Endothelial cell of umbilical vein (primary cell): ENCODE data around the gene RPSA. TPM values are rescaled to one million over a fixed set of nuclear protein-coding genes. Genes with fewer than 3 reads are reported as not detected.

ENCODE experiments used
- BruUV-seq: library from RNA; stranded (reverse); fragments of 400-500 nt; replicated peaks from 2 replicates; lab custom pipeline; 2021; lab: Mats Ljungman, UMichigan
- CTCF ChIA-PET: fragments of 300-600, 350-600 bp; sonication (Branson Sonifier 250); formaldehyde crosslinking; loops from one replicate; lab custom pipeline; 2021; ENCODE audit warnings: antibody characterized with exemption, inconsistent platforms; lab: Charles Lee
- POLR2A ChIA-PET: fragments of 300-600, 350-600 bp; sonication (Branson Sonifier 250); formaldehyde crosslinking; loops from one replicate; lab custom pipeline; 2021; ENCODE audit warnings: antibody characterized with exemption, inconsistent platforms; lab: Charles Lee
- DNase-seq: peaks from one replicate; pipeline ENCODE4 v3.0.0-alpha.2; 2011; ENCODE audit warnings: low read depth, low spot score
- FAIRE-seq: peaks from 2 replicates; lab custom pipeline; 2011; peaks lifted over from hg19 to GRCh38; lab: Jason Lieb, UNC
- H2AFZ ChIP-seq: 2 replicates; pipeline ENCODE4 v1.6.0; 2012; ENCODE audit warnings: low read depth, low read length, control low read depth, inconsistent platforms
- H3K27ac ChIP-seq: 2 replicates; pipeline ENCODE4 v1.5.1; 2011; ENCODE audit warnings: low read depth, mild to moderate bottlenecking, control low read depth, low read length, moderate library complexity; ENCODE audit not compliant: insufficient read depth
- H3K27me3 ChIP-seq, 2 experiments: 2 replicates each; pipeline versions ENCODE4 v1.6.0 to v1.6.1; 2011; ENCODE audit warnings: low read length in 2 of 2, mixed read lengths in 1 of 2; ENCODE audit not compliant: control insufficient read depth in 2 of 2, insufficient read depth in 2 of 2
- H3K36me3 ChIP-seq, 2 experiments: 2 replicates in 1 of 2; 3 replicates in 1 of 2; pipeline ENCODE4 v1.5.1; 2011; ENCODE audit warnings: low read length in 2 of 2, mild to moderate bottlenecking in 1 of 2, moderate library complexity in 1 of 2; ENCODE audit not compliant: control insufficient read depth in 2 of 2, insufficient read depth in 2 of 2; ENCODE audit errors: extremely low read depth in 1 of 2
- H3K4me1 ChIP-seq: 3 replicates; pipeline ENCODE4 v1.5.1; 2011; ENCODE audit warnings: mild to moderate bottlenecking, low read length; ENCODE audit not compliant: control insufficient read depth, insufficient read depth; ENCODE audit errors: extremely low read depth
- H3K4me2 ChIP-seq: 2 replicates; pipeline ENCODE4 v1.6.1; 2011; ENCODE audit warnings: low read length, control low read depth, mixed read lengths; ENCODE audit not compliant: insufficient read depth
- H3K4me3 ChIP-seq, 3 experiments: fragments of 200-600 bp in 1 of 3; sonication (generic), shearing (Covaris generic) in 1 of 3; replicated peaks in 1 of 3; 2 replicates each; pipeline ENCODE4 v1.5.1; 2011 to 2016; ENCODE audit warnings: control low read depth in 3 of 3, low read length in 3 of 3, mild to moderate bottlenecking in 2 of 3, inconsistent platforms in 1 of 3, low read depth in 1 of 3, moderate library complexity in 1 of 3; ENCODE audit not compliant: insufficient read depth in 1 of 3
- H3K79me2 ChIP-seq: 2 replicates; pipeline ENCODE4 v1.6.0; 2012; ENCODE audit warnings: low read length, inconsistent platforms; ENCODE audit not compliant: control insufficient read depth, insufficient read depth
- H3K9ac ChIP-seq: replicated peaks from 2 replicates; pipeline ENCODE3; 2011; ENCODE audit warnings: low read length, control low read depth; ENCODE audit not compliant: insufficient read depth; ENCODE audit errors: extremely low read depth
- H3K9me1 ChIP-seq: replicated peaks from 3 replicates; pipeline ENCODE4 v1.6.0; 2011; ENCODE audit warnings: mild to moderate bottlenecking, low read length; ENCODE audit not compliant: control insufficient read depth, insufficient read depth; ENCODE audit errors: extremely low read depth
- H3K9me3 ChIP-seq: replicated peaks from 2 replicates; pipeline ENCODE4 v1.5.1; 2012; ENCODE audit warnings: low read length, inconsistent platforms; ENCODE audit not compliant: control insufficient read depth, insufficient read depth
- H4K20me1 ChIP-seq: replicated peaks from 2 replicates; pipeline ENCODE3; 2011; ENCODE audit warnings: mild to moderate bottlenecking, low read length; ENCODE audit not compliant: control insufficient read depth, insufficient read depth; ENCODE audit errors: extremely low read depth
- CTCF ChIP-seq, 2 donors: IDR thresholded peaks; 1 replicate in 1 of 2; 2 replicates in 1 of 2; pipeline ENCODE4 v1.5.1; 2011; ENCODE audit warnings: low read length in 2 of 2, mild to moderate bottlenecking in 2 of 2, moderate library complexity in 2 of 2, control low read depth in 1 of 2, inconsistent platforms in 1 of 2, low read depth in 1 of 2; ENCODE audit not compliant: insufficient read depth in 1 of 2; ENCODE audit errors: extremely low read depth in 1 of 2
- FOS ChIP-seq: IDR thresholded peaks from 2 replicates; pipeline ENCODE4 v1.6.1; 2011; ENCODE audit warnings: mild to moderate bottlenecking, low read length, moderate library complexity, borderline replicate concordance; ENCODE audit not compliant: insufficient read depth
- GATA2 ChIP-seq: IDR thresholded peaks from 2 replicates; pipeline ENCODE4 v1.7.0; 2011; ENCODE audit warnings: low read depth, mild to moderate bottlenecking, moderate library complexity, mixed read lengths, low read length; ENCODE audit not compliant: insufficient read length, insufficient read depth
- JUN ChIP-seq: IDR thresholded peaks from 2 replicates; pipeline ENCODE4 v1.6.1; 2011; ENCODE audit warnings: borderline replicate concordance, low read depth; ENCODE audit not compliant: insufficient read length, insufficient read depth
- MAX ChIP-seq: IDR thresholded peaks from 2 replicates; pipeline ENCODE4 v1.6.1; 2011; ENCODE audit not compliant: insufficient read depth, insufficient read length
- MYC ChIP-seq: IDR thresholded peaks from one replicate; pipeline ENCODE4 v1.6.1; 2011; ENCODE audit warnings: mild to moderate bottlenecking, low read depth, low read length
- POLR2A ChIP-seq: IDR thresholded peaks from 2 replicates; pipeline ENCODE4 v1.6.1; 2012; ENCODE audit warnings: low read depth, mild to moderate bottlenecking, control low read depth, low read length
- dilution Hi-C: fragments of 300-500 bp; cut with MboI; formaldehyde crosslinking; loops from one replicate; pipeline ENCODE4 v1.15.0; 2019; ENCODE audit warnings: low sequenced_read_pairs; ENCODE audit not compliant: extremely low pct_ligation_motif_present
- intact Hi-C: fragments of 100-400 bp; cut with micrococcal nuclease; formaldehyde crosslinking; loops from one replicate; pipeline ENCODE4 v1.10.0; 2022
- polyA plus RNA-seq, 4 experiments: library from polyadenylated mRNA; depleted of rRNA in 3 of 4; stranded (reverse) in 3 of 4; unstranded in 1 of 4; fragments of >200 nt; gene quantifications; 2 replicates each; pipeline versions ENCODE4 v1.2.1 to v1.2.3, GENCODE V29; 2011 to 2012; ENCODE audit warnings: missing spikeins in 1 of 4
- total RNA-seq: library from RNA; stranded (reverse); gene quantifications from 2 replicates; pipeline ENCODE4 v1.2.3, GENCODE V29; 2021

Gene RPSA
- total and polyA plus RNA-seq, 2 donors (not counting 3 experiments of a cell fraction or from before 2014, with no cell fraction given), result 1,357 to 3,687 TPM

- BruUV-seq, result no TSS peak
- Histone ChIP-seq H3K4me1 (no peaks in the 10 kb centered on the region), H2AFZ (no peak overlapping the region), H3K36me3 (no peaks in the 10 kb centered on the region), H3K9ac (no peak overlapping the region), H3K4me2 (no peak overlapping the region), H3K9me1 (no peaks in the 10 kb centered on the region), H3K27ac (no peak overlapping the region), H4K20me1 (no peaks in the 10 kb centered on the region), H3K27me3 (peaks cover 0 to 2% of the 10 kb centered on the region in 2 experiments), H3K4me3 (no peak overlapping the region), H3K9me3 (no peaks in the 10 kb centered on the region), H3K79me2 (no peaks in the 10 kb centered on the region)
- no peak for FAIRE-seq
- intact Hi-C loops, result no loop called here
- no peak for DNase-seq
- dilution Hi-C loops, result no loop called here
- CTCF ChIA-PET, result interaction anchor here (1.1 to 2.3 kb wide), 4 partner anchors 18 to 59 kb away, joined by 3 to 10 read pairs (median 4); no protein-coding TSS in a partner anchor
- POLR2A ChIA-PET, result no interaction called here
- TF ChIP-seq POLR2A (no peak), CTCF (IDR thresholded peaks at IDR 0.05; ENCODE audit: extremely low read depth in 1 of 2, insufficient read depth in 1 of 2, low read depth in 1 of 2, low read length in 2 of 2) (no peak), GATA2 (no peak), FOS (no peak), MYC (no peak), MAX (no peak), JUN (no peak)
Observed at GRCh38 chr3:39440316-39440715, 33.8 kb downstream of the RPSA start.
